ENCODE results near the gene OR4C5. TPM values are rescaled to one million over a fixed set of nuclear protein-coding genes. Genes with fewer than 3 reads are reported as not detected.

OR4C5 gene
- total RNA-seq (2022; extraction: Qiagen RNA extraction): not detected in 5 replicates

GRCh38 chr11:48366365-48366764 lies at the start of gene OR4C5:
Gene OR4C5 (minus strand): TSS chr11:48366465. CDS start chr11:48366465, 0 bp downstream.

GRCh38 chr11:48324620-48325019 lies 41.6 kb downstream of the OR4C5 start, which contains the start of gene OR4C3:
Gene OR4C3 (plus strand): TSS chr11:48324920. CDS start chr11:48325022, 102 bp downstream.

Other genes with a start within 250 kb of the OR4C5 start
- not detected in 5 replicates for gene OR4B1, start 149.7 kb downstream of the OR4C5 start, total RNA-seq (2022; extraction: Qiagen RNA extraction)
- gene OR4X2, start 121.4 kb downstream of the OR4C5 start, total RNA-seq (2022; extraction: Qiagen RNA extraction): not detected in 5 replicates
- gene OR4X1, start 102.6 kb downstream of the OR4C5 start, total RNA-seq (2022; extraction: Qiagen RNA extraction): not detected in 5 replicates
- not detected in 5 replicates for gene OR4S1, start 60.2 kb downstream of the OR4C5 start, total RNA-seq (2022; extraction: Qiagen RNA extraction)
- gene OR4C3, start 41.5 kb downstream of the OR4C5 start, total RNA-seq (2022; extraction: Qiagen RNA extraction): not detected in 5 replicates
- not detected in 5 replicates for gene OR4A47, start 122.3 kb upstream of the OR4C5 start, total RNA-seq (2022; extraction: Qiagen RNA extraction)